Osteoblast (primary cell): ENCODE results near the gene LIPK. TPM values are rescaled to one million over a fixed set of nuclear protein-coding genes. Genes with fewer than 3 reads are reported as not detected.

Source experiments
- DNase-seq: peaks from one replicate; pipeline ENCODE4 v3.0.0; 2011; ENCODE audit warnings: low spot score, mixed read lengths; ENCODE audit not compliant: insufficient read length; ENCODE audit errors: missing footprints
- H2AFZ ChIP-seq: 2 replicates; pipeline ENCODE4 v1.6.0; 2011; ENCODE audit warnings: mild to moderate bottlenecking, low read length
- H3K27ac ChIP-seq: 2 replicates; pipeline ENCODE4 v1.5.1; 2011; ENCODE audit warnings: mild to moderate bottlenecking, low read depth, low read length, moderate library complexity
- H3K27me3 ChIP-seq: 2 replicates; pipeline ENCODE4 v1.6.0; 2012; ENCODE audit warnings: mild to moderate bottlenecking, control low read depth, inconsistent platforms, low read length, moderate library complexity; ENCODE audit not compliant: insufficient read depth
- H3K36me3 ChIP-seq: 2 replicates; pipeline ENCODE4 v1.5.1; 2011; ENCODE audit warnings: mild to moderate bottlenecking, low read length, control low read depth, moderate library complexity; ENCODE audit not compliant: insufficient read depth
- H3K4me1 ChIP-seq: 2 replicates; pipeline ENCODE4 v1.5.1; 2011; ENCODE audit warnings: mild to moderate bottlenecking, low read length, control low read depth, moderate library complexity; ENCODE audit not compliant: insufficient read depth
- H3K4me2 ChIP-seq: 2 replicates; pipeline ENCODE4 v1.6.0; 2011; ENCODE audit warnings: mild to moderate bottlenecking, low read length; ENCODE audit not compliant: insufficient read depth
- H3K4me3 ChIP-seq: fragments of 200-600 bp; sonication (generic); 3 replicates; pipeline ENCODE4 v1.5.1; 2012; ENCODE audit warnings: mild to moderate bottlenecking, low read length, inconsistent platforms; ENCODE audit not compliant: insufficient read depth
- H3K79me2 ChIP-seq: 2 replicates; pipeline ENCODE4 v1.6.0; 2012; ENCODE audit warnings: mild to moderate bottlenecking, low read length, control low read depth, inconsistent platforms; ENCODE audit not compliant: insufficient read depth
- H3K9me3 ChIP-seq: 2 replicates; pipeline ENCODE4 v1.5.1; 2011; ENCODE audit warnings: low read depth, low read length, control low read depth
- H4K20me1 ChIP-seq: 2 replicates; pipeline ENCODE4 v1.6.0; 2012; ENCODE audit warnings: mild to moderate bottlenecking, low read length, control low read depth; ENCODE audit not compliant: insufficient read depth
- total RNA-seq: library from RNA; depleted of rRNA; stranded (reverse); fragments of >200 nt; gene quantifications from 2 replicates; pipeline ENCODE4 v1.2.3, GENCODE V29; 2012
- TF ChIP-seq, protein P1 (sequence below): IDR thresholded peaks from 2 replicates; pipeline ENCODE4 v1.5.1; 2011; ENCODE audit warnings: mild to moderate bottlenecking, low read depth, low read length, moderate library complexity; ENCODE audit errors: extremely low read depth

Gene LIPK
- total RNA-seq, 1 donor: not detected

DNA sequence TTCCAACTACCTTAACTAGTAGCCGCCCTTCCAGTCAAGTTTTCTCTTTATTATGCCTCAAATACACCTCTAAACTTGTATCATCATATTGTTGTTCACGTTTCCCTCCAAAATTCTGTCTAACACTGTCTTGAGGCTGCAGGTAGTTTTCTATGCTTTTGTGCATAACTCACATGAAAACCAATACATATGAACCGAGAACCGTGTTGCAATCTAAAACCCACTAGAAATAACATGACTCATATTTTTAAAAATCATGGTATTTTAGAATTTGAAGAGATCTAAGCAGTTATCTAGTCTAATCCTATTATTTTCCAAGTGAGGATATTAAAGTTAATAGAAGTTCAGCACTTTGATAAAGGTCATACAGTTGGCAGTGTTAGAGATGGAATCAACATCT, 23.6 kb upstream of the LIPK start:
- H3K27me3 ChIP-seq: no peaks in the 10 kb centered on the region
- DNase-seq: no peak
- H3K27ac ChIP-seq: no peak overlapping the region
- no peaks in the 10 kb centered on the region for H3K9me3 ChIP-seq
- H3K4me1 ChIP-seq: peaks cover 8% of the 10 kb centered on the region
- TF ChIP-seq, protein P1, sequence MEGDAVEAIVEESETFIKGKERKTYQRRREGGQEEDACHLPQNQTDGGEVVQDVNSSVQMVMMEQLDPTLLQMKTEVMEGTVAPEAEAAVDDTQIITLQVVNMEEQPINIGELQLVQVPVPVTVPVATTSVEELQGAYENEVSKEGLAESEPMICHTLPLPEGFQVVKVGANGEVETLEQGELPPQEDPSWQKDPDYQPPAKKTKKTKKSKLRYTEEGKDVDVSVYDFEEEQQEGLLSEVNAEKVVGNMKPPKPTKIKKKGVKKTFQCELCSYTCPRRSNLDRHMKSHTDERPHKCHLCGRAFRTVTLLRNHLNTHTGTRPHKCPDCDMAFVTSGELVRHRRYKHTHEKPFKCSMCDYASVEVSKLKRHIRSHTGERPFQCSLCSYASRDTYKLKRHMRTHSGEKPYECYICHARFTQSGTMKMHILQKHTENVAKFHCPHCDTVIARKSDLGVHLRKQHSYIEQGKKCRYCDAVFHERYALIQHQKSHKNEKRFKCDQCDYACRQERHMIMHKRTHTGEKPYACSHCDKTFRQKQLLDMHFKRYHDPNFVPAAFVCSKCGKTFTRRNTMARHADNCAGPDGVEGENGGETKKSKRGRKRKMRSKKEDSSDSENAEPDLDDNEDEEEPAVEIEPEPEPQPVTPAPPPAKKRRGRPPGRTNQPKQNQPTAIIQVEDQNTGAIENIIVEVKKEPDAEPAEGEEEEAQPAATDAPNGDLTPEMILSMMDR: no peak
- no peak overlapping the region for H3K4me2 ChIP-seq
- H3K79me2 ChIP-seq: no peaks in the 10 kb centered on the region
- no peaks in the 10 kb centered on the region for H3K36me3 ChIP-seq
- no peaks in the 10 kb centered on the region for H4K20me1 ChIP-seq
- no peak overlapping the region for H2AFZ ChIP-seq
- no peak overlapping the region for H3K4me3 ChIP-seq

- TF ChIP-seq, protein P1: peak; percentile 77
- Histone ChIP-seq H3K9me3 (no peaks in the 10 kb centered on the region), H3K27me3 (no peaks in the 10 kb centered on the region), H3K79me2 (no peaks in the 10 kb centered on the region), H3K27ac (no peak overlapping the region), H3K4me1 (peaks cover 1% of the 10 kb centered on the region), H3K4me3 (no peak overlapping the region), H3K4me2 (no peak overlapping the region), H4K20me1 (no peaks in the 10 kb centered on the region), H3K36me3 (no peaks in the 10 kb centered on the region), H2AFZ (no peak overlapping the region)
- DNase-seq: peak; percentile 39
Observed at GRCh38 chr10:88687853-88688467, 18.1 kb upstream of the LIPK start.

- no peak overlapping the region for H3K27ac ChIP-seq
- H3K4me3 ChIP-seq: no peak overlapping the region
- H3K9me3 ChIP-seq: no peaks in the 10 kb centered on the region
- H3K36me3 ChIP-seq: no peaks in the 10 kb centered on the region
- TF ChIP-seq, protein P1: no peak
- H3K4me2 ChIP-seq: no peak overlapping the region
- no peak for DNase-seq
- no peak overlapping the region for H2AFZ ChIP-seq
- H4K20me1 ChIP-seq: no peaks in the 10 kb centered on the region
- no peaks in the 10 kb centered on the region for H3K4me1 ChIP-seq
- no peaks in the 10 kb centered on the region for H3K79me2 ChIP-seq
- no peaks in the 10 kb centered on the region for H3K27me3 ChIP-seq
Observed at GRCh38 chr10:88689366-88689765, 16.7 kb upstream of the LIPK start.

GRCh38 chr10:88693392-88694020, 12.5 kb upstream of the LIPK start:
- Histone ChIP-seq H2AFZ (peak overlapping the region; percentile 61), H3K36me3 (no peaks in the 10 kb centered on the region), H3K27me3 (no peaks in the 10 kb centered on the region), H3K4me1 (no peaks in the 10 kb centered on the region), H3K9me3 (no peaks in the 10 kb centered on the region), H3K4me2 (no peak overlapping the region), H4K20me1 (no peaks in the 10 kb centered on the region), H3K4me3 (no peak overlapping the region), H3K27ac (no peak overlapping the region), H3K79me2 (no peaks in the 10 kb centered on the region)
- no peak for DNase-seq
- TF ChIP-seq, protein P1: peak; percentile 48
